Activated CD4-positive, alpha-beta T cell treated with anti-CD3 and anti-CD28 coated beads, Interleukin-2, amount 10 ng/mL, durations not matched to agents 7 days and 5 days (primary cell): Measurements from ENCODE around the gene AVPR1A. TPM values are rescaled to one million over a fixed set of nuclear protein-coding genes. Genes with fewer than 3 reads are reported as not detected.
"Not testable (repeated sequence)": the region's sequence is repeated elsewhere in the genome, so short reads cannot be mapped to it uniquely, and the experiment has no call there.

Experiments used
- CTCF ChIA-PET: fragments of 350-600 bp; sonication (Branson Sonifier 250); formaldehyde crosslinking; loops from one replicate; lab custom pipeline; 2021; ENCODE audit warnings: antibody characterized with exemption; lab: Charles Lee
- POLR2A ChIA-PET: fragments of 350-600 bp; sonication (Branson Sonifier 250); formaldehyde crosslinking; loops from one replicate; lab custom pipeline; 2021; ENCODE audit warnings: antibody characterized with exemption; lab: Charles Lee
- DNase-seq: peaks from one replicate; pipeline ENCODE4 v3.0.0-alpha.2; 2020
- H3K27ac Mint-ChIP-seq: one replicate; pipeline ENCODE4 v1.8.0; 2021; ENCODE audit warnings: mild to moderate bottlenecking, moderate library complexity, mixed read lengths
- H3K27me3 Mint-ChIP-seq: one replicate; pipeline ENCODE4 v1.8.0; 2021; ENCODE audit warnings: mixed read lengths
- H3K36me3 Mint-ChIP-seq: one replicate; pipeline ENCODE4 v1.8.0; 2021; ENCODE audit warnings: low read depth, mixed read lengths
- H3K4me1 Mint-ChIP-seq: one replicate; pipeline ENCODE4 v1.8.0; 2021; ENCODE audit warnings: mixed read lengths
- H3K4me3 Mint-ChIP-seq: one replicate; pipeline ENCODE4 v1.8.0; 2021; ENCODE audit warnings: mild to moderate bottlenecking, moderate library complexity, mixed read lengths
- H3K9me3 Mint-ChIP-seq: one replicate; pipeline ENCODE4 v1.8.0; 2021; ENCODE audit warnings: mixed read lengths
- total RNA-seq, 2 experiments: library from RNA; stranded (reverse); gene quantifications; one replicate each; pipeline ENCODE4 v1.2.3, GENCODE V29; 2021

AVPR1A gene
- total RNA-seq = not detected

GRCh38 chr12:63150713-63151622 is at the start of gene AVPR1A:
Gene AVPR1A, minus strand, starts transcription at chr12:63151201. Its CDS starts 365 bp downstream, at chr12:63150836.
- ChIA-PET POLR2A (no interaction called here), CTCF (interaction anchor here (0.6 kb wide), 1 partner anchor 35 kb away, joined by 3 read pairs; no protein-coding TSS in a partner anchor)
- H3K27ac Mint-ChIP-seq = no peak within 1 kb of the TSS
- H3K4me3 Mint-ChIP-seq = peak within 1 kb of the TSS; percentile 15
- DNase-seq = no peak
- peaks cover 12% of the 10 kb centered on the region for H3K4me1 Mint-ChIP-seq
- peaks cover 66% of the 10 kb centered on the region for H3K27me3 Mint-ChIP-seq
- no peaks in the 10 kb centered on the region for H3K9me3 Mint-ChIP-seq
- peaks cover 5% of the 10 kb centered on the region for H3K36me3 Mint-ChIP-seq

GRCh38 chr12:63196168-63196567 is 45.2 kb upstream of the AVPR1A start:
- H3K4me1 Mint-ChIP-seq = no peaks in the 10 kb centered on the region
- H3K27ac Mint-ChIP-seq = no peak overlapping the region
- POLR2A ChIA-PET = no interaction called here
- CTCF ChIA-PET = no interaction called here
- no peaks in the 10 kb centered on the region for H3K36me3 Mint-ChIP-seq
- H3K9me3 Mint-ChIP-seq = peaks cover 3% of the 10 kb centered on the region
- H3K4me3 Mint-ChIP-seq = no peak overlapping the region
- no peak for DNase-seq
- no peaks in the 10 kb centered on the region for H3K27me3 Mint-ChIP-seq

DNA sequence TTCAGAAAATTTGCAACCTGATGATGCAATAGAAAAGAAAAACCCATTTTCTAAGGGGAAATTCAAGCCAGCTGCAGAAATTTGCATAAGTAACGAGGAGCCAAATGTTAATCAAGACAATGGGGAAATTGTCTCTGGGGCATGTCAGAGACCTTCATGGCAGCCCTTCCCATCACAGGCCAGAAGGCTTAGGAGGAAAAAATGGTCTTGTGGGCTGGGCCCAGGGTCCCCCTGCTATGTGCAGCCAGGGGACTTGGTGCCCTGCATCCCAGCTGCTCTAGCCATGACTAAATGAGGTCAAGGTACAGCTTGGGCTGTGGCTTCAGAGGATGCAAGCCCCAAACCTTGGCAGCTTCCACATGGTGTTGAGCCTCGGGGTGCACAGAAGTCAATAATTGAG is 28.2 kb upstream of the AVPR1A start:
- Mint-ChIP-seq H3K4me3 (no peak overlapping the region), H3K4me1 (no peaks in the 10 kb centered on the region), H3K9me3 (peaks cover 18% of the 10 kb centered on the region), H3K36me3 (no peaks in the 10 kb centered on the region), H3K27ac (no peak overlapping the region), H3K27me3 (no peaks in the 10 kb centered on the region)
- no peak for DNase-seq
- ChIA-PET CTCF (no interaction called here), POLR2A (no interaction called here)

- Mint-ChIP-seq H3K27ac (no peak overlapping the region), H3K27me3 (no peaks in the 10 kb centered on the region), H3K4me1 (no peaks in the 10 kb centered on the region), H3K9me3 (peaks cover 3% of the 10 kb centered on the region), H3K4me3 (no peak overlapping the region), H3K36me3 (no peaks in the 10 kb centered on the region)
- no peak for DNase-seq
- POLR2A ChIA-PET = no interaction called here
- CTCF ChIA-PET = no interaction called here
Observed at GRCh38 chr12:63170321-63170720, 19.3 kb upstream of the AVPR1A start.

DNA sequence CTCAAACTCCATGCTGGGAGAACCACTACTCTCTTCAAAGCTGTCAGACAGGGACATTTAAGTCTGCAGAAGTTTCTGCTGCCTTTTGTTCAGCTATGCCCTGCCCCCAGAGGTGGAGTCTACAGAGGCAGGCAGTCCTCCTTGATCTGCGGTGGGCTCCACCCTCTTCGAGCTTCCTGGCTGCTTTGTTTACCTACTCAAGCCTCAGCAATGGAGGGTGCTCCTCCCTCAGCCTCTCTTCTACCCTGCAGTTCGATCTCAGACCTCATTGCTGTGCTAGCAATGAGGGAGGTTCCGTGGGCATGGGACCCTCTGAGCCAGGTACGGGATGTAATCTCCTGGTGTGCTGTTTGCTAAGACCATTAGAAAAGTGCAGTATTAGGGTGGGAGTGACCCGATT is 16.7 kb upstream of the AVPR1A start:
- H3K4me1 Mint-ChIP-seq, H3K36me3 Mint-ChIP-seq, H3K27me3 Mint-ChIP-seq, H3K27ac Mint-ChIP-seq, POLR2A ChIA-PET, H3K9me3 Mint-ChIP-seq, H3K4me3 Mint-ChIP-seq, CTCF ChIA-PET, DNase-seq: not testable (repeated sequence)

GRCh38 chr12:63164911-63165310 is 13.9 kb upstream of the AVPR1A start:
- no peak for DNase-seq
- Mint-ChIP-seq H3K9me3 (no peaks in the 10 kb centered on the region), H3K27ac (no peak overlapping the region), H3K36me3 (no peaks in the 10 kb centered on the region), H3K27me3 (no peaks in the 10 kb centered on the region), H3K4me3 (no peak overlapping the region), H3K4me1 (no peaks in the 10 kb centered on the region)
- CTCF ChIA-PET = no interaction called here
- POLR2A ChIA-PET = no interaction called here

DNA sequence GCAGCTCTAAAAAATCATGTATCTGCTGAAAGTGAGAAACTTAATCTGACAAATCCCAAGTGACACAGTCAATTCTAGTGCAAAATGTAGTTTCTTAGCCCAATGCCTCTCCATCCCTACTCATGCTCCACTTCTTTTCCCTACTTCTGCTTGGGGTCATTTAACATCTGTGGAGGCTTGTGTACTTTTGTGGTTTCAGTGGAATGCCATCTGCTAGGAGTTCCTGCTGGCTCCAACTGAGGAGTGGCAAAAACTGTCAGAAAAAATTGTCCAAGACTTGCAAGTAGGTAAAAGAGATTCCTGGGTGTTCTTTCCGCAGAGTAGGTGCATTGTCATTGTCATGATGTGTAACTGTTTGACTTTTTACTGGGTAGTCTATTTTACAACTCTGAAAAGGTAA is 12.5 kb upstream of the AVPR1A start:
- CTCF ChIA-PET = no interaction called here
- no peaks in the 10 kb centered on the region for H3K9me3 Mint-ChIP-seq
- no peak overlapping the region for H3K27ac Mint-ChIP-seq
- no peaks in the 10 kb centered on the region for H3K27me3 Mint-ChIP-seq
- no peaks in the 10 kb centered on the region for H3K36me3 Mint-ChIP-seq
- no peak for DNase-seq
- POLR2A ChIA-PET = no interaction called here
- no peak overlapping the region for H3K4me3 Mint-ChIP-seq
- no peaks in the 10 kb centered on the region for H3K4me1 Mint-ChIP-seq

GRCh38 chr12:63155375-63155774 is 4.4 kb upstream of the AVPR1A start:
- Mint-ChIP-seq H3K27ac (no peak overlapping the region), H3K4me3 (no peak overlapping the region), H3K36me3 (peaks cover 5% of the 10 kb centered on the region), H3K27me3 (peaks cover 37% of the 10 kb centered on the region), H3K4me1 (peaks cover 10% of the 10 kb centered on the region), H3K9me3 (no peaks in the 10 kb centered on the region)
- no peak for DNase-seq
- POLR2A ChIA-PET = no interaction called here
- CTCF ChIA-PET = no interaction called here

DNA sequence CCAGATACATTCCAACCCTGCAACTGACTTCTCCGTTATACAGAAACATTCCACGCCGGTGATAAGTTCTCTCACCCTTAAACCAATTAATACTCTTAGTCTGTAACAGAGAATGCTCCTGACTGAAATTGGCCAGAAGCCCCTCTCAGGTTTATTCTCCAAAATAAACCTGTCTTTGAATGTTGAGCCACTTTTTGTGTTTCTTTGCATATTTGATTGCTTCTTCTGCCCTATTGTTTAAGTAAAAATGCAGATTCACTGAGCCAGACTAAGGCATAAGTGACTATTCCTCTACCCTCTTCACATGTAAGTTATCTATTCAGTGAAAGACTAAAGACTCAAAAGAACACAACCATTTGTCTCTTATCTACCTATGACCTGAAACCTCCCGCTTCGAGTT is 3.6 kb upstream of the AVPR1A start:
- H3K9me3 Mint-ChIP-seq = no peaks in the 10 kb centered on the region
- H3K4me3 Mint-ChIP-seq = no peak overlapping the region
- peaks cover 5% of the 10 kb centered on the region for H3K36me3 Mint-ChIP-seq
- peaks cover 12% of the 10 kb centered on the region for H3K4me1 Mint-ChIP-seq
- no peak overlapping the region for H3K27ac Mint-ChIP-seq
- DNase-seq = no peak
- CTCF ChIA-PET = no interaction called here
- POLR2A ChIA-PET = no interaction called here
- peaks cover 45% of the 10 kb centered on the region for H3K27me3 Mint-ChIP-seq

- CTCF ChIA-PET = no interaction called here
- POLR2A ChIA-PET = no interaction called here
- DNase-seq = no peak
- H3K36me3 Mint-ChIP-seq = peaks cover 5% of the 10 kb centered on the region
- no peak overlapping the region for H3K4me3 Mint-ChIP-seq
- H3K27ac Mint-ChIP-seq = no peak overlapping the region
- H3K9me3 Mint-ChIP-seq = no peaks in the 10 kb centered on the region
- peaks cover 12% of the 10 kb centered on the region for H3K4me1 Mint-ChIP-seq
- peaks cover 59% of the 10 kb centered on the region for H3K27me3 Mint-ChIP-seq
Observed at GRCh38 chr12:63152321-63152700, 1.3 kb upstream of the AVPR1A start.

- ChIA-PET POLR2A (no interaction called here), CTCF (interaction anchor here (0.6 kb wide), 1 partner anchor 35 kb away, joined by 3 read pairs; no protein-coding TSS in a partner anchor)
- H3K27me3 Mint-ChIP-seq = peaks cover 60% of the 10 kb centered on the region
- no peak overlapping the region for H3K27ac Mint-ChIP-seq
- H3K9me3 Mint-ChIP-seq = no peaks in the 10 kb centered on the region
- peak; percentile 12 for DNase-seq
- H3K4me3 Mint-ChIP-seq = peak overlapping the region; percentile 15
- peaks cover 5% of the 10 kb centered on the region for H3K36me3 Mint-ChIP-seq
- H3K4me1 Mint-ChIP-seq = peaks cover 12% of the 10 kb centered on the region
Observed at GRCh38 chr12:63151623-63152320, 771 bp upstream of the AVPR1A start.

GRCh38 chr12:63149909-63150712 is 890 bp downstream of the AVPR1A start:
- peaks cover 12% of the 10 kb centered on the region for H3K4me1 Mint-ChIP-seq
- no peak overlapping the region for H3K4me3 Mint-ChIP-seq
- peaks cover 5% of the 10 kb centered on the region for H3K36me3 Mint-ChIP-seq
- CTCF ChIA-PET = no interaction called here
- peaks cover 71% of the 10 kb centered on the region for H3K27me3 Mint-ChIP-seq
- H3K27ac Mint-ChIP-seq = no peak overlapping the region
- no peaks in the 10 kb centered on the region for H3K9me3 Mint-ChIP-seq
- POLR2A ChIA-PET = no interaction called here
- DNase-seq = no peak

- H3K27ac Mint-ChIP-seq = no peak overlapping the region
- ChIA-PET CTCF (no interaction called here), POLR2A (no interaction called here)
- H3K27me3 Mint-ChIP-seq = peaks cover 29% of the 10 kb centered on the region
- no peaks in the 10 kb centered on the region for H3K4me1 Mint-ChIP-seq
- H3K36me3 Mint-ChIP-seq = no peaks in the 10 kb centered on the region
- H3K4me3 Mint-ChIP-seq = no peak overlapping the region
- no peak for DNase-seq
- no peaks in the 10 kb centered on the region for H3K9me3 Mint-ChIP-seq
Observed at GRCh38 chr12:63144556-63144955, 6.4 kb downstream of the AVPR1A start.
